Measurements from ENCODE around the gene SLC34A3.

Gene SLC34A3

GRCh38 chr9:137218754-137219271, 11.9 kb upstream of the SLC34A3 start:
- DNase-seq = peak; percentile 91

DNA sequence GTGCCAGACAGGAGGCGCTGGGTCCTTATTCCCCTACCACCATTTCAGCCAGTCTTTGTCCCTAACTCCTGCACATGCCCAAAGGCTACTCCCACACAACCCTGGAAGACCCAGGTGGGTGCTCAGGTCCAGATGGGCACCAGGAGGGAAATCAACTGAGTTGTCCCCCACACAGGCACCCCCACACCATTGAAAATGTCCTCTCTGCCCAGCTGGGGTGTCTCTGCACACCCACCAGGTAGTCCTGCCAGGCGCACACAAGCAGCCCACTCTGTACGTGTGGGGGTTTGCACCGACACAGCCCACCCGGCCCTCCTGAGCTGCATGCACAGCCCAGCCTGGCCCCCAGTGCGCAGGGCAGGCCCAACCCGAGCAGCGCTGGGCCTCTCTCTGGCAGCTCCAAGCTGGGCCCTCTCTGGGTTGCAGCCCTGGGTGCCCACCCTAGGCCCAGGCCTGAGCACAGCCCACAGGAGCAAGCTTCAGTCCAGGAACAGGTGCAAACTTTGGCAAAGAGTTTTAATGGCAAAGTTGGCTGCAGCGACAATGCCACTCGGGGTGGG, 10.9 kb upstream of the SLC34A3 start:
- DNase-seq = no peak

DNA sequence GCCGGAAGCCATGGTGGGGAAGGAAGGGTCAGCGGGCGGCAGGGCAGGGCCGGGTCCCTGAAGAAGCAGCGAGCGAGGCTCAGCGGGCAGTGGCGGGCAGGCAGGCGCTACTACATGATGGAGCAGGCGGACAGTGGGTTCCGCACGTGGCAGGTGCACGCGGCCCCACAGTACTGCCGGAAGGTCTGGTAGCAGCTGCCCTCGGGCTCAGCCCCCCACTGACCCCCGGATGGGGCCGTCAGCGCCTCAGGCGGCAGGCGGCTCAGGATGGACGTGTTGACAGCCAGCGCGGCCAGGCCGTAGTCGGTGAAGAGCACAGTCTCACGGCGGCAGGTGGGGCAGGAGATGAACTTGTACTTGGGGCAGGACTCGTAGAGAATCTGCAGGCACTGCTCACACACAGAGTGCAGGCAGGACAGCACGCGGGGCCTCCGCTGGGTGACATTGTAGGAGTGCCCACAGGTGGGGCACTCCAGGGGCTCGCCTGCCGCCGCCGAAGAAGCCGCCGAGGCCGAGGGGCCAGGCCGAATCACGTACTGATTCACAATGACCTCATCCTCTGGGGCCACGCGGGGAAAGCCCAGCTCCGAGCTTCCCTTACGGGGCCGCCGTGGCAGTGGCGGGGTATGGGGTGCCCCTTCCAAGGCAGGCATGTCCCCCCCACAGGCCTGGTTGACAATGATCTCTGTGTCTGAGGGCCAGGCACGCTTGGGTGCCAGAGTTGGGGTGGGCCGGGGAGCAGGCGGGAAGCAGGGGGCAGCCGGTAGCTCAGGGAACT, 10.2 kb upstream of the SLC34A3 start:
- DNase-seq = peak; percentile 37

- DNase-seq = no peak
These were observed 9.6 kb upstream of the SLC34A3 start for GRCh38 chr9:137221095-137221505.

- DNase-seq = peak; percentile 78
These were observed 9.1 kb upstream of the SLC34A3 start for GRCh38 chr9:137221506-137222111.

GRCh38 chr9:137222190-137223077, 8.3 kb upstream of the SLC34A3 start, which contains the start of gene RNF208:
TSS of gene RNF208 (minus strand) at chr9:137222240. CDS start at chr9:137221212, 1,028 bp downstream.
- peak; percentile 76 for DNase-seq

DNA sequence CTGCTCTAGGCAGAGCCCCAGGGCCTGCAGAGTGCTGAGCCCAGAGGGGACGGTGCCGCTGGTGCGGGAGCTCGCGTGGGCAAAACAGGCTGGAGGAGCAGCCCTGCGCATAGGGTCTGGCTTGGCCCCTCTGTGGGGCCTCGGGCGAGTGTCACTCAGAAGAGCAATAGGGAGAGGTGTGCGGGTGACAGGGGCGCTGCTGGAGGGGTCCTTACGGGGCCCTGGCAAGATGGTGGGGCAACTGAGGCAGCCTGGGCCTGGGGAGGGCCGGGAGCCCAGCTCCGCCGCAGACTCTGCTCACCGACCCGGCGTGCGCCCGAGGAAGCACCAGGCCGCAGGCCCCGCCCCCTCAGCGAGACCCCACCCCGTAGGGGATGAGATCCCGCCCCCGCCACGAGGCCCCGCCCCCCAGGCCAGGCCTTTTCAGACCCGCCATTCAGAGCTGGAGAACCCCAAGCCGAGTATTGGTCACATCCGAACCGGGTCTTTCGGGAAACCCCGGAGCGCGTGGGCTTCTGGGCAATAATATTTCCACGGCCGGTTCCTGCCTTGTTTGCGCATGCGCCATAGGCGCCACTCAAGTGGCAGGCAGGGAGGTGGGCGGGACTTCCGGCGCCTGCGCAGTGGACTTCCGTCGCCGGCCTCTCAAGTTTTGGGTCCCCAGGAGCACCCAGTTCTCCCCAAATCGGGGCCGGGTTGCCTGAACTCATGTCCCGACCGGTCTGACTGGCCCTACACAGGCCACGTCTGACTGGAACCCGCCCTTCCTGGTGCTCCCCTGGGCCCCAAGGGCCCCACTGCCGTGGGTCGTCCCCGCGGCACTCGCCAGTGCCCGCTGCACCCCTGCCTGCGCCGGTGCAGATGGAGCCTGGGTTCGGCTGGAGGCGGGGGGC, 7.4 kb upstream of the SLC34A3 start:
- peak; percentile 99 for DNase-seq

DNA sequence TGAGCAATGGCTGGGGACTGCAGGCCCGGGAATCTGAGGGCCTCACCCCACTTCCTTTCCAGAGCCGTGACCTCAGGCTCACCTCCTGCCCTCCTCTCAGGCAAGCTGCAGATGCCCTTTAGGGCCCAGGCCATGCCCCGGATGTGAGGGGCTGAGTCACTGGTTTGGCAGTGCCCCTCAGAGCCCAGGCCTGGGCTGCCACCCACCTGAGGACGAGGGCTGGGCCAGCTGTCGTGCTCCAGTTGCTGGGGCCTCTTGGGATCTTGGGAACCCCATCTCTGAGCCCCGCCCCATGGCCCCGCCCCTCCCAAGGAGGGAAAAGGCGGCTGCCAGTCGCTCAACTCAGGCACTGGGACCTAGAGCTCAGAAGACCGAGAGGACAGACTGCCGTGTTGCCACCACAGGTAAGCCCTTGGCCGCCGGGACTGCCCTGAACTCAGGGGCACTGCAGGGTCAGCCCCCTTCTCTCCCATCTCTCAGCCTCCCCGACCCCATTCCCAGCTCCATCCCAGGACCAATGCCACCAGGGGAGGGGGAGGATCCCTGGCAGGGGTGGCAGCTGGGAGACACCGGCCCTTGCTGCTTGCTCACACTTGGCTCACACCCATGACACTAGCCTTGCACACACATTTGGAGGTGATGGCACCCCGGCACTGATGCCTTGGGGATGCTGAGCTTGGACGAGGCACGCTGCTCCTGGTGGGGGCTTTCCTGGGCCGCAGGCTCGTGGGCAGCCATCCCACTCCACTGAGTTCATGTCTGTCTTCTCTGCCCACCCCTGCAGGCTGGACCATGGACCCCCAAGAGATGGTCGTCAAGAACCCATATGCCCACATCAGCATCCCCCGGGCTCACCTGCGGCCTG, 5.6 kb upstream of the SLC34A3 start, which contains the start of gene CYSRT1:
CYSRT1 (plus strand) TSS at position 345 of the 865 bp plus-strand sequence; CDS start at position 793, 448 bp downstream.
- no peak for DNase-seq

DNA sequence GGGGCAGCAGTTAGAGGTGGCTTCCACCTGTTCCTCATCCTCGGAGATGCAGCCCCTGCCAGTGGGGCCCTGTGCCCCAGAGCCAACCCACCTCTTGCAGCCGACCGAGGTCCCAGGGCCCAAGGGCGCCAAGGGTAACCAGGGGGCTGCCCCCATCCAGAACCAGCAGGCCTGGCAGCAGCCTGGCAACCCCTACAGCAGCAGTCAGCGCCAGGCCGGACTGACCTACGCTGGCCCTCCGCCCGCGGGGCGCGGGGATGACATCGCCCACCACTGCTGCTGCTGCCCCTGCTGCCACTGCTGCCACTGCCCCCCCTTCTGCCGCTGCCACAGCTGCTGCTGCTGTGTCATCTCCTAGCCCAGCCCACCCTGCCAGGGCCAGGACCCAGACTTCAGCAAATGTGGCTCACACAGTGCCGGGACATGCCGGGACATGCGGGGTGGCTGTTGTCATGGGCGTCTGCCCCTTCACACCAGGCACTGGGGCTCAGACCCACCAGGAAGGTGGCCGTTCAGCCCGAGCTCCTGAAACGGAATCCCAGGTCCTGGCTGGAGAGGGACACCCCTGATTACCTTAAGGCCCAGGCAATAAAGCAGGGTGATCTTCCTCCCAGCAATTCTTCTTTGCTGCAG, 4.9 kb upstream of the SLC34A3 start:
- DNase-seq = no peak

DNA sequence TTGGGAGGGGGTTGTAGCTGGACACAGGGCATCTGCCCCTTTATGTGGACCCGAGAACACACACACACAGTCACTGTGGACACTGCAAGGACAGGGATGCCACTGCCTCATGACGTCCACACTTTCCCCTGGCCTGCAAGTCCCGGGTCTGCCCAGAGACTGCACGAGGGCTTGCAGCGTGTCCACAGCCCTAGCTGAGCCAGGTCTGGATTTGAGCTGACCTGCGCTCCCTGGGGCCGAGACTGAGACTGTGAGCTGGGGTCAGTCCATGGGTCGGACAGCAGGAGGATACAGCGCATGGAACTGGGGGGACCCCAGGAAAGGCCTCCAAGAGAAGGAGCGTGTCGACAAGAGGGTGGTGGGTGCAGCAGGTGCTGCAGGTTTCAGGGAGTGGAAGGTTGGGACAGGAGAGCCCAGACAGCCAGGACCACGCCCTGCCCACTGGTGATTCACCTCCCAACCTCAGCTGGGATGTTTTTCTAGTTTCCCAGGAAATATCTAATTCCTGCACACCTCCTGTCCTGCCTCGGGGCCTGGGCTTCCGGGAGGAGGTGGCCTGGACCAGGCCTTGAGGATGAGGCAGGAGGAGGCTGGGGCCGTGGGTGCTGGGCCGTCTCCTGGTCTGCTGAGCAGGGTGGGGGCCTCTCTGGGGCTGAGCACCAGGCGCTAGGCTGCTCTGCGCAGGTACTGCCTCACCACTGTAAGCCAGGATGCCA, 4.2 kb upstream of the SLC34A3 start:
- DNase-seq = peak; percentile 73

- DNase-seq = peak; percentile 93
These were observed 3.4 kb upstream of the SLC34A3 start, which contains the start of gene RNF224 for GRCh38 chr9:137227054-137227852. TSS of gene RNF224 (plus strand) at chr9:137227502. CDS start at chr9:137228336, 834 bp downstream.

DNA sequence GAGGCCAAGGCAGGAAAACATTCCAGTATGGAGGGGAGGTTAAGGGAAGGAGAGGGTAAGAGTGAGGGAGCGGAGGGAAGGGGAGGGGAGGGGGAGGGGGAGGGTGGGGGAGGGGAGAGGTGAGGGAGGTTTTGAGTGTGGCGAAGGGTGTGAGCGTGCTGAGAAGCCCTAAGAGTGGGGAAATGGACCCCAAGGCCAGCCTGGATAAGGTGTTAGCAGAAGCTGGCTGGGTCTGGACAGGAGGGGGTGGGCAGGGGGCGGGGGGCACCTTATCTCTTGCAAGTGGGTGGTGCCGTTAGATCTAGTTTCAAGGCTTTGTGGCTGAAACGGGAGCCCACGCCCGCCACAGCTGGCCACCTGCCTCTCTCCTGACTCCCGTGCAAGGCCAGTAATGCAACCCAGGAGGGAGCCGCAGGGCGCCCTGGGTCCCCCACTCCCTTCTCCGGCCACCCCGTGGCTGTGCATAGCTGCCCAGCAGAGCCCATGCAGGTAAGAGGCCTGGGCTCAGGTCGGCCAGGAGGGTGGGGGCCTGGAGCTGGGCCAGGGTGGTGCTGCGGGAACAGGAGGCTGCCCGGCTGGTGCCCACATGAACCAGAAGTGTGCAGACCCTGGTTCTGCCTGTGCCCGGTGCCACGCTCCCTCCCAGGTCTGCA, 2.7 kb upstream of the SLC34A3 start:
- DNase-seq = no peak

DNA sequence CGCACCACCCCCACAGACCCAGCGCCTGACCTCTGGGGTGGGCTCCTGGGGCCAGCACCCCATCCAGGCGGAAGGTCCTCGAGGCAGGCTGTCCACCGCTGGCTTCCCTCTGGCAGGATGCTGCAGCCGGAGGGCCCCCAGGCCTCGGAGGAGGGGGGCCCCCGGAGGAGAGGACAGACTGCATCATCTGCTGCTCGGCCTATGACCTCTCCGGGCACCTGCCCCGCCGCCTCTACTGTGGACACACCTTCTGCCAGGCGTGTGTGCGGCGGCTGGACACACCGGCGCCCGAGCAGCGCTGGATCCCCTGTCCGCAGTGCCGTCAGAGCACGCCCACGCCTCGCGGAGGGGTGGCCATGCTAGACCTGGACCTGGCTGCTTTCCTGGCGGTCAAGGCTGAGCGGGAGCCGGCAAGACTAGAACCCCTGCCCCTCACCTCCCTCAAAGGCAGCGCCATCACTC, 2.2 kb upstream of the SLC34A3 start:
- DNase-seq = peak; percentile 48

DNA sequence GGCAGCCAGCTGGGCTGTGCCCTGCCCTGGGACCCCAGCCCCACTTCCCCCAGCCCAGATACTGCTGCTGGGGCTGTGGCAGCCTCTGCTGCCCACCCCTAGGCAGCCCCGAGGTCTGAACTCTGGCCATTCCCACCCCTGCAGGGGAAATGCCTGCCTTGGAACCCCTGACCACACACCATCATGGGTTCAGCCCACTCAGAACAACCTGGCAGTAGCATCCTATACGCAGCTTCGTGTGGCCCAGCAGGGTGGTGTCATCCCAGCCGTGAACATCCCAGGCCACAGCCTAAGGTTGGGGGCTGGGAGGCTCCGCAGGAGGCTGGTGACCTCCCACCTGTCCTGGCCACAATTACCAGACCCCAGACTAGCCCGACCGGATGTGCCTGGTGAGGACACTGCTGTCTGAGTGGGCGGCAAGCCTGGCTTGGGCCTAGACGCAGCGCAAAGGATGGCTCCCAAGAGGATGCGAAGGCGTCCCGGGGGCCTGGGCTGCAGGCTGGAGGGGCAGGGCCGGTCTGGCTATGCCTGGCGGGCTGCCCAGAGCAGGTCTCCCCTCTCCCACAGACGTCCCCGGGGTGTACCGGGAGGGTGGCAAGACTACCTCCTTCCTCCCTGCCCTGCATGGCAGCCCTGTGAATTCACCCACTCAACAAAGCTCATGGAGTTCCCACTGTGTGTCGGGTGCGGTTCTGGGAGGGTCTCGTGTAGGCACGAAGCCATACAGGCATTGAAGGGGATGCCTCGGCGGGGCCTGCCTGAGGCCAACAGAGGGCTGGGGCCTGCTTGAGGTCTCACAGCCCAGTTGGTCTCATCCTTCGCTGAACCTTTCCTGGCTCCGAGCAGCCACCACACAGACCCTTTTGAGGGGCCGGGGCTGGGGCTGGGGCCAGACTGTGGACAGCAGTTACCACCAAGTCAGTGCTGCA, 1.5 kb upstream of the SLC34A3 start:
- no peak for DNase-seq

DNA sequence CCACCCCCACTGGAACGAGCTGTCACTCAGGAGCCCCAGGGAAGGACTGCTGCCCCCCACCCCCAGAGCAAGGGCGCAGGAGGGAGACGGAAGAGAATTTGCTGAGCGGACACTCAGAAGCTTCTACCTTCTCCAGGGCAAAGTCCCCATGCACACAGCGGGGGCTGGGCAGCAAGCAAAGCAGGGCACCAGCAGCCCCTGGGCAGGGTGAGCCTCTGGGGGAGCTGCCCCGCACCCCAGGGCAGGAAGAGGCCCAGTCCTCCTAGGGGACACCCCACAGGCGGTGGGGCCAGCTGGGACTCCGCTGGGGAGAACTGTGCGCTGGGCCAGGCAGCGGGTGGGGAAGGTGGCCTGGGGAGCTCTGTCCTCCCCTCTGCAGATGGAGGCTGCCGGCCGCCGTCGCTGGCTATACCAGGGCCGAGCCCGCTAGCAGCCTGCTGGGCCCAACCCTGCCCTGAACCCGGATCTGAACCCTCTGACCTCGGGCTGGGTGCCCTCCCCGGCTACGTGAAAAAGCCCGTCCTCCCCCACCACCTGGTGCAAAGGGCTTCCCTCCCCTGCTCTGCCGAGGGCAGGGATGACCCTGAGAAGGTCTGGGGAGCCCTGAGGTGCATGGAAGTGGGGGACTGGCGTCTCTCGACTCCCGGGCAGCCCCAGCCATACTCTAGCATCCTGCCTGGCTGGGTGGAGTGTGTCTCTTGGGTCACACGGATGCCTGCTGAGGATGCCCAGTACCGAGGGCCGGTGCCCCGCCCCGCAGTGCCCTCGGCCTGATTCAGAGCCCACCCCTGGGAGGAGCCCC, 597 bp upstream of the SLC34A3 start:
- DNase-seq = no peak

Measured in DMS53 (cell line).